ENCODE data around the gene KCNAB1. TPM values are rescaled to one million over a fixed set of nuclear protein-coding genes. Genes with fewer than 3 reads are reported as not detected.

KCNAB1 gene
- total RNA-seq, 1 experiment from 2014 or later = not detected

GRCh38 chr3:156285626-156286025 lies 165.2 kb downstream of the KCNAB1 start:
- Histone ChIP-seq H4K20me1 (ENCODE audit: insufficient read depth) (no peaks in the 10 kb centered on the region), H3K9me2 (ENCODE audit: insufficient read depth) (no peaks in the 10 kb centered on the region), H3K4me1 (ENCODE audit: control insufficient read depth in 1 of 2, insufficient read depth in 2 of 2, low read length in 2 of 2) (no peaks in the 10 kb centered on the region), H3K79me2 (ENCODE audit: insufficient read depth, low read length) (no peaks in the 10 kb centered on the region), H3K27ac (ENCODE audit: low read depth, low read length) (no peak overlapping the region), H3K9ac (ENCODE audit: low read length) (no peak overlapping the region), H3K27me3 (ENCODE audit: insufficient read depth, low read length) (no peaks in the 10 kb centered on the region), H3K36me3 (ENCODE audit: control insufficient read depth in 1 of 2, insufficient read depth in 2 of 2, low read length in 2 of 2) (no peaks in the 10 kb centered on the region), H2AFZ (ENCODE audit: low read depth, low read length, poor library complexity, severe bottlenecking) (no peak overlapping the region), H3K4me2 (ENCODE audit: low read length) (no peak overlapping the region), H3K9me3 (ENCODE audit: control insufficient read depth in 1 of 2, insufficient read depth in 1 of 2, low read depth in 1 of 2, low read length in 2 of 2) (no peaks in the 10 kb centered on the region), H3K4me3 (replicated peaks in 1 of 2; ENCODE audit: low read depth in 1 of 2, low read length in 2 of 2) (no peak overlapping the region)
- DNase-seq (ENCODE audit: low read depth, low spot score) (no peak), ATAC-seq (no peak)
- BruUV-seq (replicated peaks) = no TSS peak
- intact Hi-C loops (cut with micrococcal nuclease) = no loop called here
- ChIA-PET POLR2A (no interaction called here), RAD21 (ENCODE audit: low non-redundant PET in 1 of 2, low total read pairs in 2 of 2, uncharacterized antibody in 2 of 2, unreplicated experiment in 2 of 2) (no interaction called here), CTCF (no interaction called here)
- no peak for TF ChIP-seq CEBPB (IDR thresholded peaks at IDR 0.05; ENCODE audit: low read depth)
- no peak for TF ChIP-seq REST (IDR thresholded peaks at IDR 0.05; ENCODE audit: low read depth)
- TF ChIP-seq ATF3 (IDR thresholded peaks at IDR 0.05) = no peak
- no peak for TF ChIP-seq SIN3A (IDR thresholded peaks at IDR 0.05; ENCODE audit: low read depth)

GRCh38 chr3:156290924-156291271 lies 170.5 kb downstream of the KCNAB1 start:
- no TSS peak for BruUV-seq (replicated peaks)
- POLR2A ChIA-PET = no interaction called here
- no peak overlapping the region for H3K9ac ChIP-seq (ENCODE audit: low read length)
- no peak for TF ChIP-seq SP1 (IDR thresholded peaks at IDR 0.05; ENCODE audit: low read depth)
- no peak for TF ChIP-seq TCF7L2 (IDR thresholded peaks at IDR 0.05; ENCODE audit: borderline replicate concordance, extremely low read depth, insufficient read depth, insufficient read length)
- TF ChIP-seq FOSL1 (IDR thresholded peaks at IDR 0.05; ENCODE audit: low read depth) = no peak
- TF ChIP-seq MAX (IDR thresholded peaks at IDR 0.05) = no peak
- TF ChIP-seq EZH2 (IDR thresholded peaks at IDR 0.05) = no peak
- TF ChIP-seq SIN3A (IDR thresholded peaks at IDR 0.05; ENCODE audit: low read depth) = no peak
- TF ChIP-seq ELF1 (IDR thresholded peaks at IDR 0.05; ENCODE audit: borderline replicate concordance, low read depth) = no peak
- no peak for TF ChIP-seq YY1 (IDR thresholded peaks at IDR 0.05; ENCODE audit: extremely low read depth, insufficient replicate concordance, low read depth, low read length)
- no peak for TF ChIP-seq ATF3 (IDR thresholded peaks at IDR 0.05)
- no peak for TF ChIP-seq CEBPB (IDR thresholded peaks at IDR 0.05; ENCODE audit: low read depth)
- TF ChIP-seq ZNF274 (IDR thresholded peaks at IDR 0.05; ENCODE audit: low read depth, low read length) = no peak
- no peak for TF ChIP-seq ZFX (IDR thresholded peaks at IDR 0.05)
- no peak for TF ChIP-seq EZH2phosphoT487 (IDR thresholded peaks at IDR 0.05; ENCODE audit: borderline replicate concordance)
- TF ChIP-seq CTCF (IDR thresholded peaks at IDR 0.05 in 2 of 3, conservative IDR thresholded peaks at IDR 0.05 in 1 of 3; ENCODE audit: borderline replicate concordance in 1 of 3, insufficient read depth in 1 of 3, low read depth in 2 of 3, low read length in 2 of 3) = no peak

More at GRCh38 chr3:156290924-156291271, 170.5 kb downstream of the KCNAB1 start:
- Histone ChIP-seq H3K9me3 (ENCODE audit: control insufficient read depth in 1 of 2, insufficient read depth in 1 of 2, low read depth in 1 of 2, low read length in 2 of 2) (no peaks in the 10 kb centered on the region), H3K27ac (ENCODE audit: low read depth, low read length) (no peak overlapping the region), H3K79me2 (ENCODE audit: insufficient read depth, low read length) (no peaks in the 10 kb centered on the region), H3K27me3 (ENCODE audit: insufficient read depth, low read length) (no peaks in the 10 kb centered on the region), H3K4me1 (ENCODE audit: control insufficient read depth in 1 of 2, insufficient read depth in 2 of 2, low read length in 2 of 2) (no peaks in the 10 kb centered on the region), H3K9me2 (ENCODE audit: insufficient read depth) (no peaks in the 10 kb centered on the region), H3K4me2 (ENCODE audit: low read length) (no peak overlapping the region), H3K36me3 (ENCODE audit: control insufficient read depth in 1 of 2, insufficient read depth in 2 of 2, low read length in 2 of 2) (no peaks in the 10 kb centered on the region), H3K4me3 (replicated peaks in 1 of 2; ENCODE audit: low read depth in 1 of 2, low read length in 2 of 2) (no peak overlapping the region), H4K20me1 (ENCODE audit: insufficient read depth) (no peaks in the 10 kb centered on the region), H2AFZ (ENCODE audit: low read depth, low read length, poor library complexity, severe bottlenecking) (no peak overlapping the region)
- ChIA-PET RAD21 (ENCODE audit: low non-redundant PET in 1 of 2, low total read pairs in 2 of 2, uncharacterized antibody in 2 of 2, unreplicated experiment in 2 of 2) (no interaction called here), CTCF (no interaction called here)
- DNase-seq (ENCODE audit: low read depth, low spot score) (no peak), ATAC-seq (no peak)
- intact Hi-C loops (cut with micrococcal nuclease) = no loop called here

Measured in HCT116 (cell line).